Mammary epithelial cell (primary cell): ENCODE data around the gene ANK2.

Experiments used
- EZH2 ChIP-seq: IDR thresholded peaks from 2 replicates; pipeline ENCODE4 v1.6.1; 2012; ENCODE audit warnings: low read length, inconsistent platforms, borderline replicate concordance
- TF ChIP-seq, protein P1 (sequence below), 2 donors: IDR thresholded peaks in 1 of 2; conservative IDR thresholded peaks in 1 of 2; 2 replicates each; pipeline ENCODE4 v1.5.1; 2011 to 2012; ENCODE audit warnings: inconsistent platforms in 2 of 2, low read length in 2 of 2, mild to moderate bottlenecking in 2 of 2, control low read depth in 1 of 2, low read depth in 1 of 2; ENCODE audit not compliant: insufficient read depth in 1 of 2; ENCODE audit errors: extremely low read depth in 1 of 2

GRCh38 chr4:113390850-113391249, 341.4 kb downstream of the ANK2 start:
- no peak for TF ChIP-seq EZH2
- TF ChIP-seq, protein P1, sequence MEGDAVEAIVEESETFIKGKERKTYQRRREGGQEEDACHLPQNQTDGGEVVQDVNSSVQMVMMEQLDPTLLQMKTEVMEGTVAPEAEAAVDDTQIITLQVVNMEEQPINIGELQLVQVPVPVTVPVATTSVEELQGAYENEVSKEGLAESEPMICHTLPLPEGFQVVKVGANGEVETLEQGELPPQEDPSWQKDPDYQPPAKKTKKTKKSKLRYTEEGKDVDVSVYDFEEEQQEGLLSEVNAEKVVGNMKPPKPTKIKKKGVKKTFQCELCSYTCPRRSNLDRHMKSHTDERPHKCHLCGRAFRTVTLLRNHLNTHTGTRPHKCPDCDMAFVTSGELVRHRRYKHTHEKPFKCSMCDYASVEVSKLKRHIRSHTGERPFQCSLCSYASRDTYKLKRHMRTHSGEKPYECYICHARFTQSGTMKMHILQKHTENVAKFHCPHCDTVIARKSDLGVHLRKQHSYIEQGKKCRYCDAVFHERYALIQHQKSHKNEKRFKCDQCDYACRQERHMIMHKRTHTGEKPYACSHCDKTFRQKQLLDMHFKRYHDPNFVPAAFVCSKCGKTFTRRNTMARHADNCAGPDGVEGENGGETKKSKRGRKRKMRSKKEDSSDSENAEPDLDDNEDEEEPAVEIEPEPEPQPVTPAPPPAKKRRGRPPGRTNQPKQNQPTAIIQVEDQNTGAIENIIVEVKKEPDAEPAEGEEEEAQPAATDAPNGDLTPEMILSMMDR (conservative IDR thresholded peaks at IDR 0.05 in 1 of 2, IDR thresholded peaks at IDR 0.05 in 1 of 2; ENCODE audit: extremely low read depth in 1 of 2, insufficient read depth in 1 of 2, low read depth in 1 of 2, low read length in 2 of 2), result no peak
